Measurements from ENCODE around the gene GATB.

GATB gene

GRCh38 chr4:151651496-151651895 is 109.3 kb downstream of the GATB start:
- TF ChIP-seq, protein P1, sequence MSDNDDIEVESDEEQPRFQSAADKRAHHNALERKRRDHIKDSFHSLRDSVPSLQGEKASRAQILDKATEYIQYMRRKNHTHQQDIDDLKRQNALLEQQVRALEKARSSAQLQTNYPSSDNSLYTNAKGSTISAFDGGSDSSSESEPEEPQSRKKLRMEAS (IDR thresholded peaks at IDR 0.05; ENCODE audit: low read depth, low read length) = no peak
- TF ChIP-seq MYC (IDR thresholded peaks at IDR 0.05; ENCODE audit: low read depth, low read length) (no peak), POLR2A (IDR thresholded peaks at IDR 0.05; ENCODE audit: extremely low read depth, insufficient read length) (no peak), CTCF (IDR thresholded peaks at IDR 0.05; ENCODE audit: low read depth, low read length) (no peak)
- DNase-seq (ENCODE audit: low read depth) = no peak
- no peak overlapping the region for H3K4me3 ChIP-seq (ENCODE audit: low read depth, low read length)

DNA sequence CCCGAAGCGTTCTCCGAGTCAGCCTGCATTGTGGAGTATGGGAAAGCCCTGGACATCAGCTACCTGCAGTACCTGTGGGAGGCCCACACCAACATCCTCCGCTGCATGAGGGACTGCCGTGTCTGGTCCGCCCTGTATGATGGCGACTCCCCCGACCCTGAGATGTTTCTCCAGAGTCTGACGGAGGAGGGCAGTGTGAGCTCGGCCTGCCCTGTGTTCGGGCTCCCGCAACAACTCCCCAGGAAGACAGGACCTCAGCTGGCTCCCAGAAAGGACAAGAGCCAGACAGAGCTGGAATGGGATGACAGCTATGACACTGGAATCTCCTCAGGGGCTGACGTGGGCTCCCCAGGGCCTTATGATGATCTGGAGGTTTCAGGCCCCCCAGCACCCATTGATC is 111.3 kb downstream of the GATB start:
- H3K4me3 ChIP-seq (ENCODE audit: low read depth, low read length) = no peak overlapping the region
- no peak for DNase-seq (ENCODE audit: low read depth)
- TF ChIP-seq CTCF (IDR thresholded peaks at IDR 0.05; ENCODE audit: low read depth, low read length) (no peak), POLR2A (IDR thresholded peaks at IDR 0.05; ENCODE audit: extremely low read depth, insufficient read length) (no peak), MYC (IDR thresholded peaks at IDR 0.05; ENCODE audit: low read depth, low read length) (no peak)
- TF ChIP-seq, protein P1 (IDR thresholded peaks at IDR 0.05; ENCODE audit: low read depth, low read length) = no peak

DNA sequence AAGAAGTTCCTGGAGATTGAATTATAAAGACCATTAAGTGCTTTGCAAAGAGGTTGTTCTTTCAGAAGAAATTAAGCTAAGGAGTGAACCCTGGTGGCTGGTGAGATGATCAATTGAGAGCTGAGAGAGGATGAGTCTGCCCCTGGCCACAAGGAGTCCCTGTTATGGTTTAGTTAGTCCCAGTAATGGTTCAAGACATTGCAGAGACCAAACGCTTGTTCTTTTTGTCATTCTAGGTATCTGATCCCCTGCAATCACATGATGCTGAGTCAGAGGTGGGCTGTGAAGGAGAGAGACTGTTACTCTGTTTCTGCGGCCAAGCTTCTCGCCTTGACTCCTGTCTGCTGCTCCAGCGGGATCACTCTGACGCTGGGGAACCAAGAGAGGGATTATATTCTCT is 114.5 kb downstream of the GATB start:
- DNase-seq (ENCODE audit: low read depth) = no peak
- H3K4me3 ChIP-seq (ENCODE audit: low read depth, low read length) = no peak overlapping the region
- TF ChIP-seq MYC (IDR thresholded peaks at IDR 0.05; ENCODE audit: low read depth, low read length) (no peak), CTCF (IDR thresholded peaks at IDR 0.05; ENCODE audit: low read depth, low read length) (no peak)
- TF ChIP-seq, protein P1 (IDR thresholded peaks at IDR 0.05; ENCODE audit: low read depth, low read length) = no peak

DNA sequence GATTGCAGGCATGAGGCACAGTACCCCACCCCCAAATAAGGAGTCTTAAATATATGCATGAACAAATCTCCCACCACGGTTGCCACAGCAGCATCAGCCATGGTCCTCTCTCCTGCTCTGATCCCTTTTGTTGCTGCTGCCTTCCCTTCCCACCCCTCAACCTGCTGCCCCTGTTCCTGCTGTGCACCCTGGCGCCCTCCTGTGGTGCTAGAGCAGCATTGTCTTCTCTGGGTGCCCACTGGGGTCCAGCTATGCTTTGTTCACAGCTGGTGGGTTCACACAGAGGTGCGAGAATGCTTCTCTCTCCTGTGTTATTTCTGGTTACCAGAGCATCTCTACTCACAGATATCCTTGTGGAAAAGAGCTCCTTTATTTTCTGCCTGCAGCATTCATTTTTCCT is 116.2 kb downstream of the GATB start:
- no peak for TF ChIP-seq POLR2A (IDR thresholded peaks at IDR 0.05; ENCODE audit: extremely low read depth, insufficient read length)
- peak; percentile 55 for TF ChIP-seq CTCF (IDR thresholded peaks at IDR 0.05; ENCODE audit: low read depth, low read length)
- TF ChIP-seq MYC (IDR thresholded peaks at IDR 0.05; ENCODE audit: low read depth, low read length) = no peak
- TF ChIP-seq, protein P1 (IDR thresholded peaks at IDR 0.05; ENCODE audit: low read depth, low read length) = no peak
- peak; percentile 51 for DNase-seq (ENCODE audit: low read depth)
- H3K4me3 ChIP-seq (ENCODE audit: low read depth, low read length) = no peak overlapping the region

GRCh38 chr4:151643564-151643963 is 117.2 kb downstream of the GATB start:
- TF ChIP-seq, protein P1 (IDR thresholded peaks at IDR 0.05; ENCODE audit: low read depth, low read length) = no peak
- TF ChIP-seq CTCF (IDR thresholded peaks at IDR 0.05; ENCODE audit: low read depth, low read length) = no peak
- no peak for TF ChIP-seq POLR2A (IDR thresholded peaks at IDR 0.05; ENCODE audit: extremely low read depth, insufficient read length)
- no peak for TF ChIP-seq MYC (IDR thresholded peaks at IDR 0.05; ENCODE audit: low read depth, low read length)
- no peak for DNase-seq (ENCODE audit: low read depth)
- no peak overlapping the region for H3K4me3 ChIP-seq (ENCODE audit: low read depth, low read length)

DNA sequence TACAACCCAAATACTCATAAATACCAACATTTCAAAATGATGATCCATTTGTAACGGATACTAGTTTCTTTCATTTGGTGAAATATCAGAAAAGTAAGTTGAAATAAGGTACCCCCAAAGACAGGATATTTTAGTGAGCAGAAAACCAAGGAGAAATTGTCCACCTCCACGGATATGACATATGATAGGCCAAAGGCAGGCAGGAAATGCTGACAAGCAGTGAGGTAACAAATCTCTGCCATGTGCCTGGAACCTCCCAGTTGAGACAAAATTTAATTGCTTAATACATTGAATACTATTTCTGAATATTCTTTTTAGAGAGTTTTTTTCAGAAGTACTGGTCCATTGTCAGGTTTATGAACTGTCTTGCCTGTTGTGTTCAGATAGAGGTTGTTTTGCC is 118.8 kb downstream of the GATB start:
- DNase-seq (ENCODE audit: low read depth) = peak; percentile 26
- H3K4me3 ChIP-seq (ENCODE audit: low read depth, low read length) = no peak overlapping the region
- TF ChIP-seq CTCF (IDR thresholded peaks at IDR 0.05; ENCODE audit: low read depth, low read length) = no peak
- TF ChIP-seq, protein P1 (IDR thresholded peaks at IDR 0.05; ENCODE audit: low read depth, low read length) = no peak
- TF ChIP-seq MYC (IDR thresholded peaks at IDR 0.05; ENCODE audit: low read depth, low read length) = no peak
- TF ChIP-seq POLR2A (IDR thresholded peaks at IDR 0.05; ENCODE audit: extremely low read depth, insufficient read length) = no peak

Measured in NB4 (cell line).